DMS153 treated with DMSO at 0.1 percent for 48 hours (cell line): ENCODE results near the gene GPC5.
"Not testable (repeated sequence)": the region's sequence is repeated elsewhere in the genome, so short reads cannot be mapped to it uniquely, and the experiment has no call there.

ENCODE experiments used
- DNase-seq: peaks from one replicate; lab custom pipeline; 2025; ENCODE audit not compliant: unreplicated experiment; lab: John Stamatoyannopoulos, UW

Gene GPC5

GRCh38 chr13:91368676-91369440, 29.6 kb upstream of the GPC5 start:
- DNase-seq: no peak

- no peak for DNase-seq
These were observed 29.0 kb upstream of the GPC5 start for GRCh38 chr13:91369441-91369831.

- no peak for DNase-seq
These were observed 27.9 kb upstream of the GPC5 start for GRCh38 chr13:91370501-91370900.

- DNase-seq: no peak
These were observed 25.5 kb upstream of the GPC5 start for GRCh38 chr13:91372911-91373310.

GRCh38 chr13:91375116-91375729, 23.2 kb upstream of the GPC5 start:
- DNase-seq: no peak

GRCh38 chr13:91381371-91381770, 17.1 kb upstream of the GPC5 start:
- DNase-seq: no peak

- DNase-seq: no peak
These were observed 14.6 kb upstream of the GPC5 start for GRCh38 chr13:91383836-91384235.

GRCh38 chr13:91384896-91385295, 13.5 kb upstream of the GPC5 start:
- DNase-seq: no peak

GRCh38 chr13:91389186-91389585, 9.2 kb upstream of the GPC5 start:
- no peak for DNase-seq

- no peak for DNase-seq
These were observed 826 bp upstream of the GPC5 start for GRCh38 chr13:91397595-91397994.

- DNase-seq: no peak
These were observed 1.0 kb downstream of the GPC5 start for GRCh38 chr13:91399189-91400062.

GRCh38 chr13:91400063-91400399, 1.6 kb downstream of the GPC5 start:
- DNase-seq: no peak

GRCh38 chr13:91400671-91401070, 2.2 kb downstream of the GPC5 start:
- DNase-seq: no peak

- no peak for DNase-seq
These were observed 3.5 kb downstream of the GPC5 start for GRCh38 chr13:91401920-91402319.

- DNase-seq: no peak
These were observed 6.8 kb downstream of the GPC5 start for GRCh38 chr13:91405240-91405639.

- no peak for DNase-seq
These were observed 8.2 kb downstream of the GPC5 start for GRCh38 chr13:91406619-91407018.

GRCh38 chr13:91408971-91409370, 10.6 kb downstream of the GPC5 start:
- DNase-seq: no peak

- DNase-seq: not testable (repeated sequence)
These were observed 18.2 kb downstream of the GPC5 start for GRCh38 chr13:91416579-91416978.

GRCh38 chr13:91417660-91418325, 19.4 kb downstream of the GPC5 start:
- no peak for DNase-seq

GRCh38 chr13:91426913-91427312, 28.5 kb downstream of the GPC5 start:
- no peak for DNase-seq

GRCh38 chr13:91438674-91439073, 40.3 kb downstream of the GPC5 start:
- DNase-seq: not testable (repeated sequence)
